ENCODE measurements around the gene MFSD6.
"Not testable (repeated sequence)": the region's sequence is repeated elsewhere in the genome, so short reads cannot be mapped to it uniquely, and the experiment has no call there.

The MFSD6 gene

GRCh38 chr2:190468354-190468753 is 60.2 kb downstream of the MFSD6 start:
- DNase-seq, result not testable (repeated sequence)

- DNase-seq, result peak; percentile 96
Measured at GRCh38 chr2:190468814-190469569, 60.8 kb downstream of the MFSD6 start.

DNA sequence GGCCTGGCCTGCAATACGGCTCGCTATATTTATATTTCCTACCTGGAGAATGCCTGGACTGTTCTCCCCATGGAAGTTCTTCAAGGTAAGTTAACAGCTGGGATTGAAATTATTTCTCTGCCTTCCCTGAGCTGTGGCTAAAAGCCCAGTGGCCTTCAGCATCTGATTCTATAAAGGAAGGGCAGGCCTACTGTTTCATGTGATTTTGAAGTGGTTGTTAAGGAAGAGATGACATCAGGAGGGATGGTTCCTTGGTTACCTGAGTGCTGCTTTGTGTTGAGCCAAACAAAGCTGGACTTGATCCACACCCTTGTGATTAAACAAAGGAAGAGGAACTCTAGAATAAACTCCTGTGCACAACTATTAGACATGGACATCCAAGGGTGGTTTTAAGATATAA is 61.6 kb downstream of the MFSD6 start:
- DNase-seq, result peak; percentile 53

GRCh38 chr2:190470256-190470826 is 62.2 kb downstream of the MFSD6 start:
- DNase-seq, result no peak

DNA sequence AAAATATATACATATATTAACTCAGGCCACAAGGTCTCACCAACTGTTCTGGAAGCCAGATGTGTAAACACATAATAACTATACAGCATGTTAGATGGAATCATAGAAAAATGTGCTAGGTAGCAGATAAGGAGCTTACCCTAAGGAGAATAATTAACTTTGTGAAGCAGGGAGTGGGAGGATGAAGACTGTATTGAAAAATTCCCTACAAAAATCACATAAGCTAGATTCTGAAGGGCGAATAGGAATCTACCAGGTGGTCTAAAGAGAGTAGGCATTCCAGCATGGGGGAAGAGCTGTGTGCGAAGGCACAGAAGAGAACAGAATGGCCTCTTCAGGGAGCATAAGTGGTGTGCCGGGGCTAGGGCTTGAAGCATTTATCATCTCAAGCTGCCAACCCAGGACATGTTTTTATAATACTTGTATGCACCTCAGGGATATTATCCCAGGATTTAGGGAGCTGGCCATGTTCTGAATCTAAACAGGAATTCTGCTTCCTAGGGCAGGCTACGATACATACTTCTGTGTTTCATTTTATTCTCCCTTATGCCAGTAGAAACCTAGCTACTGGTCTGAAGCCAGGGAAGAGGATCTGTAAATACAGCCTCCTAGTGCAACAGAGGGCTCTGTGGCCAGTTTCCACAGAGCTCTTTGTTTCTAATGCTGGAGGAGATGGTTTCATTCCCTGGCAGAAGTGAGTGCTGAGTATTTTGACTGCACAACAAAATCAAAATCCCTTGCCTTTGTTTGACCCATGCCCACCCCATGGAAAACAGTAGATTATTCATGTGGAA is 69.7 kb downstream of the MFSD6 start:
- DNase-seq, result peak; percentile 74

DNA sequence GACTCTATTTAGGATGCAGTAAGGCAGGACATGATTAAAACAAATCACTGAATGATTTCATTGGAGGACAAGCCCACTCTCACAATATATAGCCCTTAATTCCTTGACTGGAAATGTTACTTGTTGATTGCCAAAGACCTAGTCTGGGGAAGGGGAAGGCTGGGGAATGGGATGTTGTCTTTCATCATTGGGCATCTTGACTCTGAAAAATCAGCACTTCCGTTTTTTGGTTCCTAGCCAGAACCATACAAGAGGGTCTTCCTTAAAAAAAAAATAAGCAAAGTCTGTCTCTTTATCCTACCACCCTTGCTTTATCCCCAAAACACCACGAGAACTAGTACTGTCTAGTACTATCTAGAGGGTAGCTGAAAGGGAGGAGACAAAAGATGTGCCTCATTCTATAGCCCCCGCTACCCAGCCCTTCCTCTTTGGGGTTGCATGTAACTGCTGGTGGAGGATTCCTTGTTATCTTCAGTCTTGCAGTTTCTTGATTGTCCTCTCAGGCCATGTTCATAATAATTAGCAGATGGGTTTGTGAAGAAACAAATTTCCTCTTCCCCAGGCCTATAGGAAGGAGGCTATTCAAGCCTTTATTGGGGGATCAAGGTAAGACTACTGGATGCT is 70.5 kb downstream of the MFSD6 start:
- peak; percentile 56 for DNase-seq

- no peak for DNase-seq
Measured at GRCh38 chr2:190481339-190481738, 73.2 kb downstream of the MFSD6 start.

DNA sequence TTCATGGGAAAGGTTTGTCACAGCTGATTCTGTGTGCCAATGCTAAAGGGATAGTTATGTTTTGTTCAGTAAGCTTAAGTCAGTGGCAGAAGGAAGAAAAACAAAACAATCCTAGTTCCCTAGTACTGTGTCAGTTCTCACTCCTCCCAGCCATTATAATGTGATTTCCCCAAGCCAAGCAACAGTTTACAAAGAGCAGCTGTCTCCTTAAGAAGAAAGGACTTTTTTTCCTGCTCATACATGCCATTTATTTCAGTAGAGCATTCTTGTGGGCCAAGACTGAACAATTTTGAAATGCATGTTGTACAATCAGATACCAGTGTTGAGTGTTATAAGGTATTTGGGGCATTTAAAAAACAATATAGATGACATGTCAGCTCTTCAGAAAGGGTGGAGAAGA is 74.3 kb downstream of the MFSD6 start:
- no peak for DNase-seq

DNA sequence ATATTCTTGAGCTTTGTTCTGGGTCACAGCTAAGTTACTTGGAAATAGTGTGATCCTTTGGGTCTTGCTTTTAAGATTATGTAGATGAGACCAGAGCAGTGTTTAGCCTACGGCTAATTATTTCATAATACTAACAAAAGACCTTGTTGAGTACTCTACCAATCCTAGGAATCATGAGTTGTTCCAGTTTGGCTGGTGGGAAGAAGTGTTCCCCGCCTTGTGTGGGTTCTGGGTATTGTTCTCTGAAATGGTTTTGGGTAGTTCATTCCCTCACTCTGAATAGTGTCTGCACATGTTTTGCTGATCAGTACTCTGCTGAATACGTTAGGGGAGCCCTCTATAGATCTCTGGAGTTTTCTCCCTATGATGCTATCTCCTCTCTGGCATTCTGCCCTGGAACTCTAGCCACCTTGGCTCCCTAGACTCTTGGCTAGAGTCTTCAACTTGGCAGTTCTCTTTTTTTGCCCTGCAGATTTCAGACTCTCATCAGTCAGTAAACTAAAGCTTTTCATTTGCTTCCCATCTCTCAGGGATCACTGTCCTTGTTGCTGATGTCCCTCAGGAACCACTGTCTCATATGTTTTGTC is 78.0 kb downstream of the MFSD6 start:
- peak; percentile 32 for DNase-seq

DNA sequence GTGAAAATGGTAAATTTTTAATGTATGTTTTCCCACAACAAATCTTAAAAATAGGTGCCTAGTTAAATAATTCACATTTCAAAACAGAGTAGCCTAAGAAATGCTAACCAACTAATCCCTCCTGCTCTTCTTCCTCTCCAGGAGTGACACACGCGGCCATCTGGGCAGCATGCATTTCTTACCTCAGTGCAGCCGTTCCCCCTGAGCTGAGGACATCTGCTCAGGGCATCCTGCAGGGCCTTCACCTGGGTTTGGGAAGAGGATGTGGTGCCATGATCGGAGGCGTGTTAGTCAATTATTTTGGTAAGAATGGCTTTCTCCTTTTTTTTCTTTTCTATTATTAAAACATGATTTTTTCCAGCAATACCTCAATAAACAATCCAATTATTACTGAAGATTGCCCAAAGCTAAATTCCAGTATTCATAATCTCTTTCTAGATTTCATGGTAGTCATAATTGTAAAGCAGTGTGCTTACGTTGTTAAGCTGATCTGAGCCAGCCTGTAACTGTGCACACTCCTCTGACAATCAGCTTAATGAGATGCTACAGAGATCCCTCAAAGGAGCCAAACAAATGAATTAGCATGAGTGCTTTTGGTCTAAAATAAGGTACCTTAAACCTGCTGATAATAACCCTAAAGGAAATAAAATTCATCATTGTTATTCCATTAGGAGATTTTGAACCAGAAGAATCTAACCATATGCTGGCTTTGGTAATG is 80.5 kb downstream of the MFSD6 start:
- no peak for DNase-seq

GRCh38 chr2:190489475-190489874 is 81.3 kb downstream of the MFSD6 start:
- no peak for DNase-seq

DNA sequence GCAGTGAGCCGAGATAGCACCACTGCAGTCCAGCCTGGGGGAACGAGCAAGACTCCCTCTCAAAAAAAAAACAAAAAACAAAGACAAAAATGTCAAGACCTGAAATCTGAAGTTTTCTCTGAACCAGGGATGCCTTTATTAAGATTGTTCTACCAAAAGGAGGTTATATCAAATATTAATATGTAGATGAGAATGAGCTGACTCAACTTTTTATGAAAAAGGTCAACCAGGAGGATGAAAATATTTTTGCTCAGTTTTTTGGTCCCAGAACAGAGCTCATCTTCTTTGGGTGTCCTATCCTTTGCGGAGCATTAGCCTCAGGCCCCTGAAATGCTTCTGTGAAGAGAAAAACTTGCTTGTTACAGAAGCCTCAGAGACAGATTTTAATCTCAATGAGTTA is 82.3 kb downstream of the MFSD6 start:
- no peak for DNase-seq

DNA sequence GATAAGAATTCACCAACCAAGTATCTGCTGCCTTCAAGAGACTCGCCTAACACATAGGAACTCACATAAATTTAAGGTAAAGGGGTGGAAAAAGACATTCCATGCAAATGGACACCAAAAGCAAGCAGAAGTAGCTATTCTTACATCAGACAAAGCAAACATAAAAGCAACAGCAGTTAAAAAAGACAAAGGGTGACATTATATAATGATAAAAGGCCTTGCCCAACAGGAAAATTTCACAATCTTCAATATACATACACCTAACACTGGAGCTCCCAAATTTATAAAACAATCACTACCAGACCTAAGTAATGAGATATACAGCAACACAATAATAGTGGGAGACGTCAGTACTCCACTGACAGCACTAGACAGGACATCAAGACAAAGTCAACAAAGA is 84.9 kb downstream of the MFSD6 start:
- no peak for DNase-seq

DNA sequence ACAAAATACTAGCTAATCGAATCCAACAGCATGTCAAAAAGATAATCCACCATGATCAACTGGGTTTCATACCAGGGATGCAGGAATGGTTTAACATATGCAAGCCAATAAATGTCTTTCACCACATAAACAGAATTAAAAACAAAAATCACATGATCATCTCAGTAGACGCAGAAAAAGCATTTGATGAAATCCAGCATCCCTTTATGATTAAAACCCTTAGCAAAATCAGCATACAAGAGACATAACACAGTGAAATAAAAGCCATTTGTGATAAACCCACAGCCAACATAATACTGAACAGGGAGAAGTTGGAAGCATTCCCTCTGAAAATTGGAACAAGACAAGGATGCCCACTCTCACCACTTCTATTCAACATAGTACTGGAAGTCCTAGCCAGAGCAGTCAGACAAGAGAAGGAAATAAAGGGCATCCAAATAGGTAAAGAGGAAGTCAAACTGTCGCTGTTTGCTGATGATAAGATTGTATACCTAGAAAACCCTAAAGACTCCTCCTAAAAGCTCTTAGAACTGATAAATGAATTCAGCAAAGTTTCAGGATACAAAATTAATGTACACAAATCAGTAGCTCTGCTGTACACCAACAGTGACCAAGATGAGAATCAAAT is 86.6 kb downstream of the MFSD6 start:
- DNase-seq, result not testable (repeated sequence)

GRCh38 chr2:190497428-190497827 is 89.3 kb downstream of the MFSD6 start:
- DNase-seq, result no peak

GRCh38 chr2:190499273-190499672 is 91.1 kb downstream of the MFSD6 start:
- no peak for DNase-seq

- DNase-seq, result no peak
Measured at GRCh38 chr2:190500054-190500502, 91.9 kb downstream of the MFSD6 start.

- no peak for DNase-seq
Measured at GRCh38 chr2:190501231-190501630, 93.1 kb downstream of the MFSD6 start.

DNA sequence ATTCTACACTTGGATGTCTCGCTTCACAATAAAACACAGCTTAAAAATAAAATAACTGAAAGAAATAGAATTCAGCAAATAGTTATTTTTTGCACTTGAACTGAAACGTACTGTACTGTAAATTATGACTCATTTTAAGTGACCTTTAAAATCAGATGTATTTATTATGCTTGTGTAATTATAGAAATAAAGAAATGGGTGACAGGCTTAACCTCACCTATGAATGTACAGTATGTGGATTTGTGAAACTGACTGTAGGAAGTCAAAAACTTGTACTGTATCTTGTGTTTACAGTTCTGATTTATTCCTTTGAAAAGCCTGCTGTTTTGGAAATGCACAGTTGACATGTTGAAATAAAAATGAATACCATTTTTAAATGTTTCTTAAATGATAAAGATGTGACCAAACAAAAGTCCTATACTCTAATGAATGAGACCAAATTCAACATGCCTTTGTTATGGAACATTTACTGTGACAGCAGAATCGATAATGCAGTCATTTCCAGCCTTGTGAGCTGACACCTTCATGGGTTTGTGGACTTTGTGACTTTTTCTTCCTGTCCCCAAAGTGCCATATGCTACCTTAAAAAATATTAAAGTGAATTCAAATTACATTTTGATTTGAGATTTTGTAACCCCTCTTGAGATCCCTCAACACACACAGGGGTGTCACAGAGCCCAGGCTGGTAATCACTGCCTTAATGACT is 93.7 kb downstream of the MFSD6 start:
- DNase-seq, result no peak

DNA sequence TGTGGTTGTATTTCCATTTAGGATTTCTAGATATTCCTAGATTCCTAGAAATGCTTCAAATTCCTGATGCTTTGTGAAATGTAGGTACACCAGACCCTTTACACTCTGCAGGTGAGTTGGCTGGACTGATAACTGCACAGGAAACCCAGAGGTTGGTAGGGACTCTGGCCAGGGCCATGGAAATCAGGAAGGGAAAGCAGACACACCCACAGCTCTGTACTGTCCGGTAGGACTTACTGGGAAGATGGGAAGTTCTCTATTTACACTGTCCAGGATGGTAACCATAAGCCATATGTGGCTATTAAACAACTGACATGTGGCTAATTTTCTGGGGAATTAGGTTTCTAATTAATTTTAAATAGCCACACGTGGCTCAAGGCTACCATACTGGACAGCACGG is 94.9 kb downstream of the MFSD6 start:
- DNase-seq, result no peak

- DNase-seq, result no peak
Measured at GRCh38 chr2:190504912-190505311, 96.8 kb downstream of the MFSD6 start.

Measured in hematopoietic multipotent progenitor cell treated with erythropoietin and hydrocortisone succinate and interleukin-3 and kit ligand, for 6 days (in vitro differentiated cells).